Mesothelial cell of epicardium (in vitro differentiated cells): ENCODE results near the gene MXD4. TPM values are rescaled to one million over a fixed set of nuclear protein-coding genes. Genes with fewer than 3 reads are reported as not detected.

ENCODE experiments used
- DNase-seq, 2 experiments: peaks; one replicate each; pipeline ENCODE4 v3.0.0; 2021; ENCODE audit warnings: low spot score in 2 of 2; ENCODE audit not compliant: unreplicated experiment in 2 of 2
- H3K27ac Mint-ChIP-seq: 2 replicates; pipeline ENCODE4 v1.8.0; 2021; ENCODE audit warnings: mixed read lengths
- H3K27me3 Mint-ChIP-seq: 2 replicates; pipeline ENCODE4 v1.8.0; 2021; ENCODE audit warnings: low read depth, mixed read lengths
- H3K36me3 Mint-ChIP-seq: 2 replicates; pipeline ENCODE4 v1.8.0; 2021; ENCODE audit warnings: mixed read lengths
- H3K4me1 Mint-ChIP-seq: 2 replicates; pipeline ENCODE4 v1.8.0; 2021; ENCODE audit warnings: mixed read lengths
- H3K4me3 Mint-ChIP-seq: 2 replicates; pipeline ENCODE4 v1.8.0; 2021; ENCODE audit warnings: mild to moderate bottlenecking, moderate library complexity, mixed read lengths
- H3K9me3 Mint-ChIP-seq: 2 replicates; pipeline ENCODE4 v1.8.0; 2021; ENCODE audit warnings: mixed read lengths
- total RNA-seq: library from RNA; stranded (reverse); gene quantifications from 3 replicates; pipeline ENCODE4 v1.2.1, GENCODE V29; 2021
- TF ChIP-seq, protein P1 (sequence below): fragments of 200-600 bp; sonication (generic); IDR thresholded peaks from one replicate; pipeline ENCODE4 v1.5.0; 2021; ENCODE audit warnings: antibody characterized with exemption; ENCODE audit not compliant: unreplicated experiment

MXD4 gene
- total RNA-seq, 1 donor from 2014 or later, result 104 TPM

DNA sequence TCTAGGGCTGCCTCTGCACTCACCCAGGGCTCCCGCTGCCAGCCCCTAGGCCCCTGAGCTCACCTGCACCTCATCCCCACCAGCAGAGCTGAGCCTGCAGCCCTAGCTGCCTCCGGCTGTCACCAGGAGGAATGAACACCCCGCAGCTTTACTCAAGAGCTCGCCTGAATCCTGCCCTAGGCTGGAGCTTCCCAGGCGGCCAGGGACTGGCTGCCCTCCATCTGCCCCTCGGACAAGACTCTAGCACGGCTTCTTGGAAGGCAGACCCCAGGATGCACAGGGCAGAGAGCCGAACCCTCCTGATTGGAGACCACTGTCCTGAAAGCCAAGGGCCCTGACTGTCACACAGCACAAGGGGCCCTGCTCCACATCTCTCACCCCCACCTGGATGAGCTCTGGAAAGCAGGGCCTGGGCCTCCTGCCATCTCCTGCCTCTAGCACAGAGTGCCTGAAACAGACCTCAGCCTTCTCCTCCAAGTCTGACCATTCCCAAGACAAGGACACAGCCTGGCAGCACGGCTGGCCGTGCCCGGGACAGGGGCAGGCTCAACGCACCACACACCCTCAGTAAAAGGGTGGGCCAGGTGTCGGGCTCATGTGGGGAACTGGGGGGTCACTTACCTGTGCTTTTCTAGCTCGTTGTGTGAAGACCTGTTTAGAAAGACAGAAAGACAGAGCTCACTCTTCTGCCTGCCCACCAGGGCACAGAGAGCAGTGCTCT, 4.4 kb downstream of the MXD4 start:
- Mint-ChIP-seq H3K9me3 (no peaks in the 10 kb centered on the region), H3K4me3 (no peak overlapping the region), H3K36me3 (peaks cover 12% of the 10 kb centered on the region), H3K27me3 (no peaks in the 10 kb centered on the region), H3K27ac (peak overlapping the region; percentile 39), H3K4me1 (peaks cover 19% of the 10 kb centered on the region)
- peak; percentile 13 to 30 for DNase-seq
- TF ChIP-seq, protein P1, sequence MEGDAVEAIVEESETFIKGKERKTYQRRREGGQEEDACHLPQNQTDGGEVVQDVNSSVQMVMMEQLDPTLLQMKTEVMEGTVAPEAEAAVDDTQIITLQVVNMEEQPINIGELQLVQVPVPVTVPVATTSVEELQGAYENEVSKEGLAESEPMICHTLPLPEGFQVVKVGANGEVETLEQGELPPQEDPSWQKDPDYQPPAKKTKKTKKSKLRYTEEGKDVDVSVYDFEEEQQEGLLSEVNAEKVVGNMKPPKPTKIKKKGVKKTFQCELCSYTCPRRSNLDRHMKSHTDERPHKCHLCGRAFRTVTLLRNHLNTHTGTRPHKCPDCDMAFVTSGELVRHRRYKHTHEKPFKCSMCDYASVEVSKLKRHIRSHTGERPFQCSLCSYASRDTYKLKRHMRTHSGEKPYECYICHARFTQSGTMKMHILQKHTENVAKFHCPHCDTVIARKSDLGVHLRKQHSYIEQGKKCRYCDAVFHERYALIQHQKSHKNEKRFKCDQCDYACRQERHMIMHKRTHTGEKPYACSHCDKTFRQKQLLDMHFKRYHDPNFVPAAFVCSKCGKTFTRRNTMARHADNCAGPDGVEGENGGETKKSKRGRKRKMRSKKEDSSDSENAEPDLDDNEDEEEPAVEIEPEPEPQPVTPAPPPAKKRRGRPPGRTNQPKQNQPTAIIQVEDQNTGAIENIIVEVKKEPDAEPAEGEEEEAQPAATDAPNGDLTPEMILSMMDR, result no peak

- TF ChIP-seq, protein P1, result no peak
- H3K36me3 Mint-ChIP-seq, result peaks cover 12% of the 10 kb centered on the region
- H3K9me3 Mint-ChIP-seq, result no peaks in the 10 kb centered on the region
- no peaks in the 10 kb centered on the region for H3K27me3 Mint-ChIP-seq
- peak in 1 of 2 experiments; percentile 10 for DNase-seq
- H3K4me3 Mint-ChIP-seq, result no peak overlapping the region
- H3K27ac Mint-ChIP-seq, result peak overlapping the region; percentile 21
- H3K4me1 Mint-ChIP-seq, result peaks cover 19% of the 10 kb centered on the region
Measured at GRCh38 chr4:2256781-2257191, 5.1 kb downstream of the MXD4 start.

GRCh38 chr4:2256156-2256731, 5.7 kb downstream of the MXD4 start:
- TF ChIP-seq, protein P1, result no peak
- peaks cover 19% of the 10 kb centered on the region for H3K4me1 Mint-ChIP-seq
- no peaks in the 10 kb centered on the region for H3K27me3 Mint-ChIP-seq
- H3K9me3 Mint-ChIP-seq, result no peaks in the 10 kb centered on the region
- H3K27ac Mint-ChIP-seq, result peak overlapping the region; percentile 21
- H3K36me3 Mint-ChIP-seq, result peaks cover 12% of the 10 kb centered on the region
- no peak overlapping the region for H3K4me3 Mint-ChIP-seq
- peak; percentile 15 to 29 for DNase-seq

GRCh38 chr4:2255501-2256155, 6.3 kb downstream of the MXD4 start:
- TF ChIP-seq, protein P1, result no peak
- Mint-ChIP-seq H3K4me3 (no peak overlapping the region), H3K4me1 (peaks cover 19% of the 10 kb centered on the region), H3K9me3 (no peaks in the 10 kb centered on the region), H3K27ac (peak overlapping the region; percentile 21), H3K27me3 (no peaks in the 10 kb centered on the region), H3K36me3 (peaks cover 12% of the 10 kb centered on the region)
- peak; percentile 13 to 43 for DNase-seq

DNA sequence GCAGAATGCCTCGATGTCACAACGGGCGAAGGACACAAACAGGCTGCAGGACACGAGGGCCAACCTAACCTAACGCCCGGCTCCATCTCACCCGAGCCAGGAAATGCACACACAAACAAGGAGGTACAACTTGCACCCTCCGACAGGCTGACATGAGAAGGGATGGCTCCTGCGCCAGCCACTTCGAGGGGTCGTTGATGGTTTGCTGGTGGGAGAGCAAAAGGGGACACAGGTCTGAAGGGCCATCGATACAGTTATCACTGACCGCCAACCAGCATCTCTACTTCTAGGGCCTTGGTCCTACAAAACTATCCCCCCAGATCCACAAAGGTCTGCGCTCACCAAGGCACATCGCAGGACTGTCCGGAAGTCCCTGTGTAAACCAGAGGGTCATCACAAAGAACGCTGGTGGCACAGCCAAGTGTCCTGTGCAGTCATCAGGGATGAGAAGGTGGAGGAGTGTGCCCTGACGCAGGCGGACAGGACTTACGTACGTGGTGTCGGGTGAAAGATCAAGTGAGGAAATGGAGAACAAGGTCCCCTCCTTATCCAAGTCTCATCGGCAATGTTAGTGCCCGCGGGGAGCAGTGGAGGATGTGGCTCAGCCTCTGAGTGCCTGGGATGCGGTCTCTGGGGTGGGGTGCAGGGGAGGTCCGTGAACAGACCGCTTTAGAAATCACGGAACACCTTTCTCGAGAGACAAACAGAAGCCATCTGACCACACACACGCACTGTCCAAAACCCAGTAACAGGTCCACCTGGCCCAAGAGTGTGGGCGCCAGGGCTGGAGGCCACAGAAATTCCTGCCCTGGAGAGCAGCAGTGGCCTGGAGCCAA, 7.0 kb downstream of the MXD4 start:
- H3K4me3 Mint-ChIP-seq, result no peak overlapping the region

More for the DNA sequence above, 7.0 kb downstream of the MXD4 start:
- peaks cover 15% of the 10 kb centered on the region for H3K4me1 Mint-ChIP-seq
- no peaks in the 10 kb centered on the region for H3K27me3 Mint-ChIP-seq
- peaks cover 12% of the 10 kb centered on the region for H3K36me3 Mint-ChIP-seq
- peak; percentile 8 to 32 for DNase-seq
- H3K27ac Mint-ChIP-seq, result peak overlapping the region; percentile 86
- H3K9me3 Mint-ChIP-seq, result no peaks in the 10 kb centered on the region
- TF ChIP-seq, protein P1, result no peak
